WTC11 (cell line): ENCODE measurements around the gene AGAP6.
"Not testable (repeated sequence)": the region's sequence is repeated elsewhere in the genome, so short reads cannot be mapped to it uniquely, and the experiment has no call there.

Source experiments
- ATF2 ChIP-seq: sonication (generic); formaldehyde crosslinking; IDR thresholded peaks from 2 replicates; pipeline ENCODE4 v1.8.1; 2022; ENCODE audit warnings: low read depth, missing genetic modification reagents, borderline replicate concordance
- CTCF ChIP-seq: fragments of 200-600 bp; IDR thresholded peaks from 2 replicates; pipeline ENCODE4 v1.8.0; 2022; ENCODE audit warnings: antibody characterized with exemption
- ESRRA ChIP-seq: sonication (generic); formaldehyde crosslinking; IDR thresholded peaks from 2 replicates; pipeline ENCODE4 v1.8.1; 2022; ENCODE audit warnings: mild to moderate bottlenecking, missing genetic modification reagents, borderline replicate concordance
- FOXJ3 ChIP-seq: sonication (generic); formaldehyde crosslinking; IDR thresholded peaks from 2 replicates; pipeline ENCODE4 v1.9.0; 2021; ENCODE audit warnings: missing genetic modification reagents, mild to moderate bottlenecking, borderline replicate concordance
- TCF7 ChIP-seq: sonication (generic); formaldehyde crosslinking; IDR thresholded peaks from 2 replicates; pipeline ENCODE4 v1.8.0; 2022; ENCODE audit warnings: mild to moderate bottlenecking, low read depth, missing genetic modification reagents, moderate library complexity
- USF1 ChIP-seq: sonication (generic); formaldehyde crosslinking; IDR thresholded peaks from 2 replicates; pipeline ENCODE4 v1.8.0; 2022; ENCODE audit warnings: mild to moderate bottlenecking, missing genetic modification reagents
- USF2 ChIP-seq: sonication (generic); formaldehyde crosslinking; IDR thresholded peaks from 2 replicates; pipeline ENCODE4 v1.8.1; 2023; ENCODE audit warnings: mild to moderate bottlenecking, missing genetic modification reagents, moderate library complexity
- TF ChIP-seq, protein P1 (sequence below): sonication (generic); formaldehyde crosslinking; IDR thresholded peaks from 2 replicates; pipeline ENCODE4 v1.8.0; 2022; ENCODE audit warnings: mild to moderate bottlenecking, missing genetic modification reagents

- not testable (repeated sequence) for TF ChIP-seq CTCF; ATF2 (CRISPR knock-in tag); USF1 (CRISPR knock-in tag); USF2; ESRRA; TCF7; FOXJ3 (CRISPR knock-in tag)
- TF ChIP-seq, protein P1, sequence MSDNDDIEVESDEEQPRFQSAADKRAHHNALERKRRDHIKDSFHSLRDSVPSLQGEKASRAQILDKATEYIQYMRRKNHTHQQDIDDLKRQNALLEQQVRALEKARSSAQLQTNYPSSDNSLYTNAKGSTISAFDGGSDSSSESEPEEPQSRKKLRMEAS (CRISPR knock-in tag) = not testable (repeated sequence)
Measured at GRCh38 chr10:50016926-50017325, 28.7 kb downstream of the AGAP6 start.
